A673 (cell line): ENCODE results near the gene AQP6. TPM values are rescaled to one million over a fixed set of nuclear protein-coding genes. Genes with fewer than 3 reads are reported as not detected.

Experiments
- BruUV-seq: library from RNA; stranded (reverse); fragments of 400-500 nt; replicated peaks from 2 replicates; lab custom pipeline; 2021; lab: Mats Ljungman, UMichigan
- CTCF ChIA-PET: fragments of 300-600 bp; sonication (Branson Sonifier 250); formaldehyde crosslinking; loops from one replicate; lab custom pipeline; 2022; ENCODE audit warnings: antibody characterized with exemption; lab: Charles Lee
- POLR2A ChIA-PET: fragments of 300-600 bp; sonication (Branson Sonifier 250); formaldehyde crosslinking; loops from one replicate; lab custom pipeline; 2022; ENCODE audit warnings: antibody characterized with exemption; ENCODE audit not compliant: low non-redundant PET; lab: Charles Lee
- DNase-seq: peaks from one replicate; pipeline ENCODE4 v3.0.0-alpha.2; 2015; ENCODE audit warnings: low spot score
- H3K27ac ChIP-seq: fragments of 200-600 bp; sonication (generic); 2 replicates; pipeline ENCODE4 v1.5.1; 2016; ENCODE audit warnings: mixed run types, low read depth, mild to moderate bottlenecking, mixed read lengths, antibody characterized with exemption, low read length; ENCODE audit not compliant: poor library complexity, severe bottlenecking
- H3K27me3 ChIP-seq: fragments of 200-600 bp; sonication (generic); replicated peaks from 2 replicates; pipeline ENCODE4 v1.6.1; 2017; ENCODE audit warnings: mixed run types, low read depth, mild to moderate bottlenecking, mixed read lengths, antibody characterized with exemption, low read length; ENCODE audit not compliant: insufficient read depth, poor library complexity
- H3K36me3 ChIP-seq: fragments of 200-600 bp; sonication (generic); 2 replicates; pipeline ENCODE4 v1.6.1; 2016; ENCODE audit warnings: mixed run types, mild to moderate bottlenecking, mixed read lengths, antibody characterized with exemption, low read length; ENCODE audit not compliant: insufficient read depth, poor library complexity, severe bottlenecking
- H3K4me1 ChIP-seq: fragments of 200-600 bp; sonication (generic); 2 replicates; pipeline ENCODE4 v1.6.1; 2017; ENCODE audit warnings: mixed run types, mild to moderate bottlenecking, mixed read lengths, antibody characterized with exemption, low read length; ENCODE audit not compliant: insufficient read depth, poor library complexity, severe bottlenecking
- H3K4me3 ChIP-seq: fragments of 200-600 bp; sonication (generic); 2 replicates; pipeline ENCODE4 v1.5.1; 2016; ENCODE audit warnings: low read depth, mixed run types, mild to moderate bottlenecking, mixed read lengths, low read length; ENCODE audit not compliant: poor library complexity, severe bottlenecking
- H3K9me3 ChIP-seq: fragments of 200-600 bp; sonication (generic); 2 replicates; pipeline ENCODE4 v1.6.1; 2016; ENCODE audit warnings: mixed run types, low read depth, mild to moderate bottlenecking, mixed read lengths, antibody characterized with exemption, low read length; ENCODE audit not compliant: poor library complexity, severe bottlenecking
- EZH2 ChIP-seq: fragments of 200-600 bp; sonication (generic); IDR thresholded peaks from 2 replicates; pipeline ENCODE4 v1.6.1; 2017; ENCODE audit warnings: borderline replicate concordance, low read depth, mild to moderate bottlenecking, mixed read lengths, antibody characterized with exemption, low read length; ENCODE audit not compliant: poor library complexity, severe bottlenecking
- intact Hi-C: fragments of 100-400 bp; cut with micrococcal nuclease; formaldehyde crosslinking; loops from one replicate; pipeline ENCODE4 v1.10.0; 2022; ENCODE audit not compliant: unreplicated experiment
- total RNA-seq: library from RNA; stranded (reverse); gene quantifications from 2 replicates; pipeline ENCODE4 v1.2.3, GENCODE V29; 2021
- TF ChIP-seq, protein P1 (sequence below): fragments of 300-800, 200-600 bp; sonication (generic); conservative IDR thresholded peaks from 2 replicates; pipeline ENCODE4 v1.5.1; 2017; ENCODE audit warnings: low read depth, mild to moderate bottlenecking, antibody characterized with exemption, low read length, moderate library complexity, mixed read lengths

AQP6 gene
- total RNA-seq, 1 experiment from 2014 or later = not detected

DNA sequence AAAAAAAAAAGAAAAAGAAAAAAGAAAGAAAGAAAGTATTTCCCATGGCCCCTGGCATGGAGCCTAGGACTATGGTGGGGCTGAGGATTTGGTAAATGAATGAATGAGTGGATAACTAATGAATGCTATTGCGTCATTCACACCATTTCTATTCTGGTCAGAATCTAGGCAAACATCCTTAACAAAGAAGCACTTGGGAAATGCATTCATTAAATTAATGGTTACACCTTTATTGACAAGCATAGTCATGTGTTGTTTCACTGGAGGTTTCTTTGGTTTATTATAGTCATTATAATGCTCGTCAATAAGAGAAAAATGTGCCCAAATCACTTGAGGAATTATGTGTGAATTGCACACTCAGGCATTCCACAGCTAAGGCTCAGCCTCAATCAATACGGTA, 35.8 kb upstream of the AQP6 start:
- no peak overlapping the region for H3K27ac ChIP-seq
- no peak for DNase-seq
- ChIA-PET CTCF (no interaction called here), POLR2A (no interaction called here)
- no TSS peak for BruUV-seq
- TF ChIP-seq, protein P1, sequence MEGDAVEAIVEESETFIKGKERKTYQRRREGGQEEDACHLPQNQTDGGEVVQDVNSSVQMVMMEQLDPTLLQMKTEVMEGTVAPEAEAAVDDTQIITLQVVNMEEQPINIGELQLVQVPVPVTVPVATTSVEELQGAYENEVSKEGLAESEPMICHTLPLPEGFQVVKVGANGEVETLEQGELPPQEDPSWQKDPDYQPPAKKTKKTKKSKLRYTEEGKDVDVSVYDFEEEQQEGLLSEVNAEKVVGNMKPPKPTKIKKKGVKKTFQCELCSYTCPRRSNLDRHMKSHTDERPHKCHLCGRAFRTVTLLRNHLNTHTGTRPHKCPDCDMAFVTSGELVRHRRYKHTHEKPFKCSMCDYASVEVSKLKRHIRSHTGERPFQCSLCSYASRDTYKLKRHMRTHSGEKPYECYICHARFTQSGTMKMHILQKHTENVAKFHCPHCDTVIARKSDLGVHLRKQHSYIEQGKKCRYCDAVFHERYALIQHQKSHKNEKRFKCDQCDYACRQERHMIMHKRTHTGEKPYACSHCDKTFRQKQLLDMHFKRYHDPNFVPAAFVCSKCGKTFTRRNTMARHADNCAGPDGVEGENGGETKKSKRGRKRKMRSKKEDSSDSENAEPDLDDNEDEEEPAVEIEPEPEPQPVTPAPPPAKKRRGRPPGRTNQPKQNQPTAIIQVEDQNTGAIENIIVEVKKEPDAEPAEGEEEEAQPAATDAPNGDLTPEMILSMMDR = no peak
- no peak for TF ChIP-seq EZH2
- no peaks in the 10 kb centered on the region for H3K4me1 ChIP-seq
- no peaks in the 10 kb centered on the region for H3K9me3 ChIP-seq
- H3K4me3 ChIP-seq = no peak overlapping the region
- no peaks in the 10 kb centered on the region for H3K27me3 ChIP-seq
- intact Hi-C loops = no loop called here
- no peaks in the 10 kb centered on the region for H3K36me3 ChIP-seq

DNA sequence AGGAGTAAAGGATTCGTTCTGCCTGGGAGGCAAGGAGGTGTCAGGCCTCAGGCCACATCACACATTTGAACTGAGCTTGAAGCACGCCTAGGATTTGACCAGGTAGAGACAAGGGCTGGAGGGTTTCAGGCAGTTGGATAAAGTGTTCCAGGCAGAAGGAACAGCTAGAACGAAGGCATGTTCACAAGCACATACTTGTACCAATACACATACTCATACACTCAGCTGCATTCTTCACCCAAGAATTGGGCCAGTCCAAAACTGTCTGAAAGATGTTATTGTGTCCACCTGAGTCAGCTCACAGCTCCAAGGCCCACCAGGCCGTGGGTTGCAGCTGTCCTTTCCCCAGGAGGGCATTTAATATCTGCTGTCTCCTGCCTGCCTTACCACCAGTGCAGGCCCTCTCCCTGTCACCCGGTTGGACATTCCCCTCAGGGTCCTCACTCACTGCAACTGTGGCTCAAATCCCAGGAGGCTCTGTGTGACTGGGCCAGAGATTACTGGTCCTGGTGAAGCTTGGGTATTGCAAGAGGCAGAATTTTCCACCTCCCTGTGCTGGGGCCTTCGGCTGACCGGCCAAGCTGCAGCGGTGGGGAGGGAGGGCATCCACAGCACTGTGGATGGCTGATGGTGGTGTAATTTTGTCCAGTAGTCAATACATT, 35.0 kb upstream of the AQP6 start:
- Histone ChIP-seq H3K27ac (no peak overlapping the region), H3K4me3 (no peak overlapping the region), H3K9me3 (no peaks in the 10 kb centered on the region), H3K36me3 (no peaks in the 10 kb centered on the region), H3K27me3 (no peaks in the 10 kb centered on the region), H3K4me1 (no peaks in the 10 kb centered on the region)
- POLR2A ChIA-PET = no interaction called here
- TF ChIP-seq EZH2 = no peak
- TF ChIP-seq, protein P1 = no peak
- no peak for DNase-seq
- CTCF ChIA-PET = no interaction called here
- intact Hi-C loops = no loop called here
- no TSS peak for BruUV-seq

DNA sequence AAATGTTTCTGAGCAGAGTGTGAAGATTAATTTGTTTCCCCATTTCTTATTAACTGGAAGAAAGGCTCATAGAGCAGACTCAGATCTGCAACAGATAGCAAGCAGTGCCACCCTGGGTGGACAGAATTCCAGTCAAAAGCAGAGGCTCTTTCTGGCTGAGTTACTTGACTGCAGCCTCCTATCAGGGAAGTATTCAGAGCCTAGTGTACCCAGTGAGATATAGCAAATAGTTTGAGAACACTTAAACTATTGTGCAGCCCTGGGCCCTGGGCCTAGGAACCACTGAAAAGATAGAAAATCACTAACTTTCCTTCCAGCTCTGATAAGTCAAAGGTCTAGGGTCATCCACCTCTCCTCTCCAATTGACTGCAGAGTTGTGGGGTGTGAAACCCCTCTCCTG, 33.4 kb upstream of the AQP6 start:
- POLR2A ChIA-PET = no interaction called here
- Histone ChIP-seq H3K4me1 (no peaks in the 10 kb centered on the region), H3K27ac (no peak overlapping the region), H3K36me3 (no peaks in the 10 kb centered on the region), H3K9me3 (no peaks in the 10 kb centered on the region), H3K27me3 (no peaks in the 10 kb centered on the region), H3K4me3 (no peak overlapping the region)
- BruUV-seq = no TSS peak
- DNase-seq = no peak
- no peak for TF ChIP-seq EZH2
- TF ChIP-seq, protein P1 = no peak
- CTCF ChIA-PET = no interaction called here
- intact Hi-C loops = no loop called here
